NOMO-1 (cell line): ENCODE results near the gene PTPN20.

Source experiments
- DNase-seq, 2 experiments: peaks; one replicate each; lab custom pipeline; 2025; ENCODE audit not compliant: unreplicated experiment in 2 of 2; lab: John Stamatoyannopoulos, UW

Gene PTPN20

DNA sequence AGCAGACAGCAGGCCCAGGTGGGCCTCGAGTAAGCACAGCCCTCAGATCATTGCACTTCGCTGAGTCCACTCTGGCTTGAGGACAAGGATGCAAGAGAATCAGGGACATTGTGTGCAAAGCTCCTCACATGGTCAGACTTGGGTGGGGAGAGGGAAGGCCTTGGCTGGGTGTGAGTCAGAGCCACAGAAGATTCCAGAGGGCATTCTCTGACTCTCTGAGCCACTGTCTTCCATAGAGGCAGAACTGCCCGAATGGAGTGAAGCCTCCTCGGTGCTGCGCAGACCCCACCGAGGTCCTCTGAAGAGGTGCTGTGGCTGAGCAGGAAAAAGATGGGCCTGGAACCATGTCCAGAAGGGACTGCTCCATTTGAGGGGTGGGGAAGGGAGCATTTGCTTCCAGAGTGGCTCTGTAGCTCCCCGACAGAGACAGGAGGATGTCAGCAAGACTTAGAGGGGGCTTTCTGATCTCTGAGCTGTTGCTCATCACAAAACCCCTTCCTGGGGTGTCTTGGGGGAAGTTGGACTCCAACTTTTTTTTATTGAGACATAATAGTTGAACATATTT is 120.8 kb downstream of the PTPN20 start:
- DNase-seq = no peak

DNA sequence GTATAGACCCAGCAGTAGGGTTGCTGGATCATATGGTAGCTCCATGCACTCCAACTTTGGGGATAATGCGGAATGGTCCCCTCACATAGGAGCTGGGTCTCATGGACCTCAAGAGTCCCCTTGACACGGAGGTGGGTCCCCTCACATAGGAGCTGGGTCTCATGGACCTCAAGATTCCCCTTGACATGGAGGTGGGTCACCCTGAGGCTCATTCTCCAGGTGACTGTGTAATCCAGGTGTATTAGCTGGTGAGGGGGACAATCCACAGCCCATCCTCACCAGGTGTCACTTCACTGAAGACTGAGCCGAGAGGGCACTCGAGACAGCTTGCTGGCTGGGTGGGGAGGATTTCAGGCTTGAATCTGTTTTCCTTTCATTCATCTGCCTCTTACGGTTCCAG is 121.9 kb downstream of the PTPN20 start:
- DNase-seq = no peak

DNA sequence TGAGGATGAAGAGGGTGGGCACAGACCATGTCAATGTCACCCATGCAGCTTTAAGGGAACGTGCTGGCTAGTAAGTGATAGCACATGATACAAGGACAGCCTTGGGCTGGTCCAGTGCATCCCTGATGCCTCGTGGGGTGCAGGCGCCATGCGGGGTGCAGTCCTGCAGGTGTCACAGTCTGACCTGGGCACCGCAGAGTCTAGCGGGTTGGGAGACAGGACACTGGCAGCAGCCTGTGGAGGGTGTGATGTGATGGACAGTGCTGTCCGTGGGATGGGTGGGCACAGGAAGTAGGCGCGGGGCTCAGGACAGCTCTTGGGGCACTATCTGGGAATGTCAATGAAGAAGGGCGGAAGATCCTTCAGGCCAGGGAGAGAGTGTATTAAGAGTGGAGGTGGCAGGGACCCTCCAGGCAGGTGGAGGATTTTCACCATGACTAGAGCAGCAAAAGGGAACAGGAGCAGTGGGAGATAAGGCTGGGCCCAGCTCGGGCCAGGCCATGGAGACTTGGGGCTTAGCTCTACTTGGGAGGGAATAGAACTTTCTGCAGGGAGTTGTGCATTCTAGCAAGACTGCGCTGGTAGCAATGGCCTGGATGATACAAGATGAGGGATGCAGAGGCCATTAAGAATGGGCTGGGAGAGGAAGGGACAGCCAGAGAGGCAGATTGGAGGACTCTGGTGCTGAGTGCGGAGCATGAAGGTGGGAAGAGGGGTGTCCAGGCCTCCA is 122.5 kb downstream of the PTPN20 start:
- DNase-seq = no peak

DNA sequence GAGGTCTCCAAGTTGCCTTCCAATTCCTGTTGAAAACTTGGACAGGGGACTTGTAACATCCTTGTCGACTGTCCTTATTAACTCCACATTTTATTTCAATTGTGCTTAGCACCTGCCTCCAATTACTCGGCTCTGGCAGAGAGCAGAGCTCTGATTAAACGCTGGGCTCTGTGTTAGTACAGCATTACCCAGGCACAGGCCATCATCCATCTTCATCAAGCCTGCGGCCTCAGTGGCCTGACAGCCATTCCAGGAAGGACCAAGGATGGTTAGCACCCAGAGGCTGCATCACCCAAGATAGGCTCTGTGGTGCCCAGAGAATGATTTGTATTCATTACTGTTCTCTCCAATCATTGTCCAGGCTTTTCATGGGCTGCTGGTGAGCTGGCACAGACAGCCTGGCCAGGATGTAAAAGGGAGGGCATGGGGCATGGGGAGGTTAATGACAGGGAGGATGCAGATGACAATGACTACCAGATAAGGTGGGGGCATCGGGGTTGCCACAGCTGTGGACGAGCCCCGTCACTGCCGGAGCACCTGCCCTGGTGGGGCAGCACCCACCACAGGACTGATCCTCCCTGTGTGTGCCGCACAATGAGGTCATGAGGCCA is 123.3 kb downstream of the PTPN20 start:
- no peak for DNase-seq

DNA sequence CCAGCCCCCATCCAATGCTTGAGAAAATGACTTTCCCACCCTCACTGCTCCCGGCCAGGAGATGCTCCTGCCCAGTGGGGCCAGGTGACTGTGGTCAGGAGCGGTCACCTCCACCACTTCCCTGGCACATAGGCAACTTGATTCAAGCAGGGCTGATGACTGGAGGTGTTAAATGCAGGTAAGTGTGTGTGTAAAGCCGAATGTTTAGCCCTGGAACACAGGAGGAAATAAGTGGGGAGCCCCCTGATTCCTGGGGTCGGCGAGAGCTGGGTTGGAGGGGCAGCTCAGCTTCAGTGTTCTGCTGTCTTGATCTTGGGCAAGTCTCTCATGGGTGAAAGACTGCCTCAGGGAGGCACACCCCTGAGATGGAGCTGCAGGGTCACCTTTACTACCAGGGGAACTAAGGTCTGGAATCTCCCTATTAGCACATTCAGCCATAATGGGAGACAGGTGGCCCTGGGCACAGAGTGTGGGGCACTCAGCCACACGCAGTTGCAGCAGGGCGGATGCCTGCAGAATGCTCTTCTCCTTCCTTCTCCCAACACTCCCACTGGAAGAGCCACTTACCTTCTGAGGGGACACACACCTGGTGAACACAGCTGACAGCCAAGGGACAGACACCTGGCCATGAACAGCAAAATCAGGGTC is 124.1 kb downstream of the PTPN20 start:
- DNase-seq = no peak

DNA sequence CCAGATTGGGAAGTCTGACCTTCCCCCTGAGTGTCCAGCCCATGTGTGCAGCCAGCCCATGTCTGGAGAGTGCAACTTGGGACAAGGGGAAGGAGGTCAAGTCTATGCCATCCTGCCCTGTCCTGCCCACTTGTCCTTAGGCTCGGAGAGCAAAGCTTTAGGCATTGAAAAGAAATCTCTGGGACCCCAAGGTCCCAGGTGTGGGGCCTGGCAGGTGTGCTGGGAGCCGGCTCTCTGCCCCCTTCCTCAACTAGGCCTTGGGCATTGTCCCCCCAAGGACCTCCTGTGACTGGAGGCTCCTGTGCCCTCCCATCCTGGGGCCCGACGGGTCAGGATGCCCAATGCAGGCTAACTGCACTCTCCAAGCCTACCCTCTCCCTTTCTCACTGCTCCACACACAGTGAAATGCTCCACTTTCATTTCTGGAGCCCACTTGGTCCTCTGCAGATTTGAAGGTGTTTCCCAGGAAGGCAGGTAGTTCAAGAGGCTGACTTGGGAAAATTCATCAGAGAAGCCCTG is 124.7 kb downstream of the PTPN20 start:
- no peak for DNase-seq

DNA sequence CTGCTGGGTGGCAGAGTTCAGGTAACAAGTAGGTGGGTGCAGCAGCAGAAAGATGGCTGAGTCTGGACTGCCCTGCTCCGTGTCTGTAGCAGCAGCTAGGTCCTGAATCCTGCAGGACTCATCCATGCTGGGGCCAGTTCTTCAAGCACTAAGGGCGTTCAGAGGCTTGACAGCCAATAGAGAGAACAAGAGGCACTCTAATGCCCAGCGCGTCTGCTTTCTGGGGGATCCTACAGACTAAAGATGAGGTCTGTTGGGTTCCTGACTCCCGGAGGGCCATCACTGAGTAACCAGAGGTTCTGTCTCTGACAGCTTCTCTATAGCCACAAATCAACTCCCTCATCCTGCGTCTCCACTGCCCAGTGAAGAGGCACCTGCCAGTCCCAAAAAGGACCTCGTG is 125.5 kb downstream of the PTPN20 start:
- DNase-seq = no peak

DNA sequence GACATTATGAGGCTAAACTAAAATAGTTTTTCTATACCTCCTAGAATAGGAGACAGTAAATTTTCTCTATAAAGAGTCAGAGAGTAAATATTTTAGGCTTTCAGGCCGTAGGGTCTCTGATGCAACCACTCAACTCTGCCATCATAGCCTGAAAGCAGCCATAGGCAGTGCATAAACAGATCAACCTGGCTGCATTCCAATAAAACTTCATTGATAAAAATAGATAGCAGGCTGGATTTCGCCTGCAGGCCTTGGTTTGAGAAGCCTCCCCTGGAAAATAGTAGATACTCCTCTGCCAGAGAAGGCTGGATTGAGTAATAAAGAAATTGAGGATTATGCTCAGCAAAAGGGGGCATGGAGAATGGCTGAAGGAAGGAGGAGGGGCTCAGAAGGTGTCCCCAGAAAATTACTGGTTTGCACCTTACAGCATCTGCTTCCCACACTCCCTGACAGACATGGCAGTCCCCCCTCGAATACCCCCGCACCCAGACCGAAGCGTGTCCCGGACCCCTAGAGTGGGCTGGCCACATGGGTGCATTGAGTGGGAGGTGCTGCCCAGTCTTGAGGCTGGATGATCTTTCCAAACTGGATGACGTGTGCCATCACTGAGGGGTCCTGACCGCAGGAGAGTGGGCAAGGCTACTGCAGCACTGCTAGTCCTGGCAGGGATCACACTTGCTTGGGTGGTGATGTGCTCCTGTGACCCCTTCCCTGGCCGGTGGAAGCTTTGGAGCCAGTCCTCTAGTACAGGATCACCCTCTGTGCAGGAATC is 126.6 kb downstream of the PTPN20 start:
- no peak for DNase-seq

DNA sequence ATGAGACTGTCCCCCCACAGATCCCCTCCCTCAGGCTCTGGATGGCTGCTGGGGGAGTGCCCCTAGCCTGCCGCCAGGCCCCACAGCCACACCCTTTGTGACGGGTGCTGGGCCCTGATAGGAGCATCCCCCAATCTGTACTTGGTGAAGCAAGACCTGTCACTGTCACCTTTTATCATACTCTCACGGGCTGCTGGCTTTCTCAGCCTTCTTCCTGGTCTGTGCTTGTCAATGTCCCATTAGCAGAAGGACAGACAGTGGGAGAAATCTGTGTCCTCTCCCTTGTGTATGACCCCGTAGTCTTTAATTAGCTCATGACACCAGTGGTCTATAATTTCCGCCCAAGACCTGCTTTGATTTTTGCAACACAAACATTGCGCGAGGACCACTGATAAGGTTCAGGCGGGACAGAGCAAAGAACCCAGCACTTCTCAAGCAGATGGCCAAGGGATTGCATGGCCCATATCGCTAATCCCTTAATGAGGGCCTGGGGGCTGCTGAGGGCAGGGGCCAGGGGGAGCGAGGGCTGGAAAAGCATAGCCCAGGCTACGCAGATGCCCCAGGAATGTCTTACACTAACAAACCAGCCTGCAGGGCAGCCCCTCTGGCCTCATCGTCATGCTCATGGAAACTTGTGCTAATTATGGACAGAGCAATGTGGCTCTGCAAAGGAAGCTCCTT is 127.8 kb downstream of the PTPN20 start:
- DNase-seq = no peak

DNA sequence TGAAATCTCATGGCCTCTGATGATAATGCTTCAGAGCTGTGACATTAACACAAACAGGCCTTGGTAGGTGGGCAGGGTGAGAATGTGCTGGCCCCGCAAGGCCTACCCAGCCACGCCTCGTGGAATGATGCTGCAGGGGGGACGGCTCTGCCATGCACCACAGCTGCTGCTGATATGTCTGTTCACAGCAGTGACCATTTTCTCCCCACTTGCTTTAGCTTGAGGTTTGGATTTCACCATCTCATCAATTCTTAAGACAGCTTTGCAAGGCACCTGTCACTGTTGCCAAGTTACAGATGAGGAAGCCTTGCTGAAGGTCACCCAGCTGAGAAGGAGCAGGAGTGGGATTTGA is 128.3 kb downstream of the PTPN20 start:
- no peak for DNase-seq

DNA sequence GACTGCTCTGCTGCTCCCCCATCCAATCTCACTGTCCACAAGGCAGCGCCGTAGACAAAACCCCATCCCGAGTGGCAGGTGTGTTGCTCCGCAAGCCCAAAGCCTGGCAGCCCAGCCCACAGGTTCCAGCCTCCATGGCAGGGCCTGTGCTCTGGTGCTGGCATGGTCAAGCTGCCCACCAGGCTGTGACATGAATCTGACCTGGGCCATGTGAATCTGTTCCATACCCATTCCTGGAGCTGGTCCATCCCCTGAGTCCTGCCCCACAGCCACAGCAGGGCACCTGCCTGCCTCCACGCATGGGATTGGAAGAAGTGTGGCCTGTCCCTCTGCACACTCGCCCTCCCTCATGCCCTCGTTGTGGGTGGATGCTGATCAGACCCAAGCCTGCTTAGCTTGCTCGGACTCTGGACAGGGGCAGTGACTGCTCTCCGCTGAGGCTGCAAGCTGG is 128.8 kb downstream of the PTPN20 start:
- no peak for DNase-seq

DNA sequence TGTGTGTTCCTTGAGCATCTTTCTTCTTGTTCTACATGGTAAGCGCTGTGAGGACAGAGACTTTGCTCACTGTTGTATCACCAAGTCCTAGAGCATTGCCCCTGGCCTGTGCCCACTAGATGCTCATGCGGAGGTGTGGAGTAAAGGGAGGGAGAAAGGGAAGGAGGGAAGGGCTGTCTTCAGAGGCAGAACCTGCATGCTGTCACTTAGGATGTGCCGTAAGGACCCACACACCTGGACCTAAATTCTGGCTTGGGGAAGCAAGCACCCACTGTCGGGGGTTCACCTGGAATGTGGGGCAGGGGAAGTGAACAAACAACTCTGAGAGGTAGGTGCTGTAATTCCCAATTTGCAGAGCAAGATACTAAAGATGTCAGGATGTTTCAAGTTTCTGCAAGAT is 129.5 kb downstream of the PTPN20 start:
- DNase-seq = no peak

DNA sequence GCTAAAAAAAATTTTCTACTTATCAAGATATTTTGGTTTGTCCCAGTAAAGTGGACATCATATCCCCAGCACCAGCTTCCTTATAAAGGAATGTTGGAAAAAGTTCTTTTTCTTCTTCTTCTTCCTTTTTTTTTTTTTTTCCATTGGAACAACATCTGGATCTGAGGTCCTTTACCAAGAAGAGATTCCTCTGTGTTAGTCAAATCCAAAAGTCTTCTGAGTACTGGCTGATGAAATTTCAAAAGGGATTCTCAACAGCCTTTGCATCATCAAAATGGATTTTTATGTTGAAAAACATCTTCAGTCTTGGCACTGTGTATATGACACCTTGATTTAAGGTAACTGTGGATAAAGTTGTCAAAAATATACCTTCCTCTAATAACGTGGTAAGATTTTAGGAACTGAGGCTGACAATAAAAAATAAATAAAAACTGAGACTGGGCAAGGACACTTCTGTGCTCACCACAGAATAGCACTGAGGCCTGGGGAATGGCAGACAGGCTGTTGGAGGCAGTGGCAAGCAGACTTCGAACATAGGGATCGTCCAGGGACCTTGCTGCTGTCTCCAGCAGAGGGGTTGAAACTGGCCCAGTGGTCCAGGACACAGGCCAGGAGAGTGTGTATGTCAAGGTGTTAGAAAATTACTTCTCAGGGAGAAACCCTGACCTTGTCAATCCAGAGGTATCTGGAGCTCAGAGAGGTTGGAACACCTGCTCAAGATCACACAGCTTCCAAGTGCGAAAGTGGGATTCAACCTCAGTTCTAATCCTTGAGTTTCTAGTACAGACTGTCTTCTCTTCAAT is 130.4 kb downstream of the PTPN20 start:
- DNase-seq = no peak

DNA sequence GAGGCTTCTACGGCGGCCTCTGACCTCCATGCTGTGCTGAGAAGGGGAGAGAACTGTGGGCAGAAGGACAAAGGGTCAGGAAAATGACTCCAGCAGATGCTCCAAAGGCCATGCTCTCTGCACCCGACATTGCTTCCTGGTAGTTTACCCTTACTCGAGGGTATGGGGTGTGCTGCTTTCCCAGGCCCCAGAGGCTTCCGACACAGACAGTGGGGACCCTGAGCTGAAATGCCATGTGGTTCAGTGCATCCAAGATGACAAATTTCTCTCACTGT is 130.9 kb downstream of the PTPN20 start:
- DNase-seq = no peak

DNA sequence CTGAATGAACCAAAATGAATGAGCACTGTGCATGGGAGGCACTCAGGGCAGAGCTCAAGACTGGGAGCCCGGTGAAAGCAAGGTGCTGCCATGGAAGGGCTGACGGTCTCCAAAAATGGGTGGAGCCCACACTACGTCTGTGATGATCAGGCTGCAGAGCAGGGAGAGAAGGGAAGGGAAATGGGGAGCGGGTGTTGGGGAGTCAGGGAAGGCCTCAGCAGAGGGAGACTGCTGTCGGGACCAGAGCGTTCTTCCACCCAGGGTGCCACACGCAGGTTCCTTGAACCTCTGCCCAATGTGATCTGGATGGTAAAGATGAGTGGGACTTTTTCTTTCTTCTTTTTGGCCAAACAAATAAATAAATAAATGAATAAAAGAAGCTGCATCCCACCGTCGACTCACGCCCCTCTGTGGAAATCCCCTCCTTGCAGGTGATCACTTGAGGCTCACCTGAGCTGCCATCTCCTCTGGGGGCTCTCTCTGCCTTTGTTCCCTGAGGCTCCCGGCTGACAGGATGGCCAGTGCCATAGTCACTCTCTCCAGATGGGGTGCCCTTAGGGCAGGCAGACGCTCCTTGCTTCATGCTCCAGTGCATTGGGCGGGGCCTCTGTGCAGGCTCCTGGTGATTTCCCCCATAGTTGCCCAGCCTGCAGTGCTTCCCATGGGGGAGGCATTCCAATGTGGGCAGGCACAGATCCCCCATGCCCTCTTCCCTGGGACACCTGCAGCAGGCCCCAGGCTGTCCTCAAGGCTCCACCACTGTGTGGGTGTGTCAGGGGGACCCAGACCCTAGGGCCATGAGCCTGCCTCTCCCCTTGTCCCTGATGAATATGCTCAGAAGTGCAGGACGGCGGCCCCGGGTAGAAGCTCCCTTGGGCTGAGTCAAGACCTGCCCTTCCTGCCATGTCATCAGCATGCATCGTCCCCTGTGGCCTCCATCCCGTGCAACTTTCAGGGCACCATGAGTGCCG is 131.8 kb downstream of the PTPN20 start:
- no peak for DNase-seq

DNA sequence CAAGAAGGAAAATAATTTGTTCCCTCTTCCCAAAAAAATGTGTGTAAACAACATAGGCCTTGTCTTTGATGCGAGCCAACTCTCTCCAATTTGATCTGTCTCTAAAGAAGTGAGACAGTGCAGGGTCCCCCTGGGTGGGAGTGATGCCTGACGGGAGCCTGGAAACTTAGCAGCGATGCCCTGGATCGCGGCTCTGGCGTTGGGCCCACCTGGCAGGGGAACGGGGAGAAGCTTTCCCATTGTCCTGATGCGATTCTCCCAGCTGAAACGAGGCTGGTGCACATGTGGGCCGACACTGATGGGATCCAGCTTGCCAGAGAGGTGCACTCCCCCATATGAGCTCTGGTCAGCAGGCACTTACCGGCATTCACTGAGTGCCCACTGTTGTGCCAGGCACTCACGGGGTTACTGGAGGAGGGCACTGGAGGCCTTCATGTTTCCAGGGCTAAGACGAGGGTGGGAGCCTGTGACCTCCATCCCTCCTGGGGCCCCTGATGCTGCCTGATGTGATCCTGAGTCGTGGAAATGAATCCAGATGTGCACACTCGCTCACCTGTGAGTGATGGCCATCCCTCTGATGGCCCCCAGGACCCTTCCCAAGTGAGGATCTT is 132.8 kb downstream of the PTPN20 start:
- DNase-seq = no peak

DNA sequence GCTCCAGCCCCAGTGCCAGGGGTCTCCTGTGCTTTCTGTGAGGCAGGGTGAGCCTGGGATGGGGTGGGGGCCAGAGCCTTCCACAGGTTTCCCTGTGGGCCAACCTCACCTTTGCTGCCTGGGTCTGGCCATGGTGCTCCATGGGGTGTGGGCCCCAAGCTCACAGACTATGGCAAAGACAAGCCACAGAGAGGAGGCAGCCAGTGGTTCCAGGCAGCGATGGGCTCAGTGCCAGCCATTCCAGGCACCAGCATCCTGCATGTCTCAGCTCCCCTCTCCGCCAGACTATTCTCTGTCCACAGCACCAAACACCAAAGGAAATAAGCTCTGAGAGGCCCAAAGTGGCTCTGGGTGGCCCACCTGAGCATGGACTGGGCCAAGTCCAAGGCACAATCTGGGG is 133.5 kb downstream of the PTPN20 start:
- no peak for DNase-seq

DNA sequence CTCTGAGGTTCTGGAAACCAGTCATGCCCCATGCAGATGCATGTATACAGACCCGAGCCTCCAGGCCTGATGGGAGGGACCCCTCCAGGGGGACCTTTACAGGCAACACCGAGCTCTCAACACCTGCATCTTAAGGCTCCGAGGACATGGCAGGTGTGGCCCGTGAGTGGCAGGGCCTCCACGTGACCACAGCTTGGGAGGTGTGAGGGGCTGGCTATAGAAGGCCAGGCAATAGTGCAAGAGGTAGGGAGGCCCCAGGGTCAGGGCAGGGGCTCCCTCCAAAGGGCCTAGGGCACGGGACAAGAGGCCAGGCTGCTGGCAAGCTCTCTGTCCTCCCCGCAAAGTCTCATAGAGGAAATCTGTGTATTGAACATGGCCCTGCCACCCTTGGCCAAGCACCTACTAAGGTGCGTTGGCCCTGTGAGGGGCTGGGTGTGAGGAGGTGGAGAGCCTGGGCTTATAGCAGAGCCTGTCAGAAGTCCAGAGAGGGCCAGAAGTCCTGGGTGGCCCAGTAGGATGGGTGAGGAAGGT is 134.2 kb downstream of the PTPN20 start:
- DNase-seq = no peak
